MM.1S (cell line): ENCODE results near the gene BST1.
A peak's percentile ranks its signal among the peaks of the same experiment; 100 is the strongest.
"Not testable (repeated sequence)": the region's sequence is repeated elsewhere in the genome, so short reads cannot be mapped to it uniquely, and the experiment has no call there.

Experiments used
- DNase-seq: peaks from one replicate; pipeline ENCODE4 v3.0.0-alpha.2; 2015
- H2AFZ ChIP-seq: fragments of 300-600 bp; sonication (generic); 2 replicates; pipeline ENCODE4 v1.6.0; 2016; ENCODE audit warnings: antibody characterized with exemption, low read length
- H3F3A ChIP-seq: fragments of 300-600 bp; sonication (generic); 2 replicates; pipeline ENCODE4 v1.6.1; 2016; ENCODE audit warnings: mild to moderate bottlenecking, antibody characterized with exemption, low read length, moderate library complexity, mixed read lengths; ENCODE audit not compliant: insufficient read depth
- H3K27ac ChIP-seq: fragments of 300-600 bp; sonication (generic); 2 replicates; pipeline ENCODE4 v1.5.1; 2016; ENCODE audit warnings: mild to moderate bottlenecking, low read length
- H3K27me3 ChIP-seq: fragments of 300-600 bp; sonication (generic); replicated peaks from 2 replicates; pipeline ENCODE4 v1.6.0; 2016; ENCODE audit warnings: low read length; ENCODE audit not compliant: insufficient read depth
- H3K36me3 ChIP-seq: fragments of 300-600 bp; sonication (generic); replicated peaks from 2 replicates; pipeline ENCODE4 v1.6.1; 2016; ENCODE audit warnings: mild to moderate bottlenecking, low read length, mixed read lengths; ENCODE audit not compliant: insufficient read depth
- H3K4me1 ChIP-seq: fragments of 300-600 bp; sonication (generic); 2 replicates; pipeline ENCODE4 v1.6.1; 2016; ENCODE audit warnings: low read length, mixed read lengths
- H3K4me2 ChIP-seq: fragments of 300-600 bp; sonication (generic); 2 replicates; pipeline ENCODE4 v1.6.0; 2016; ENCODE audit warnings: low read depth, low read length
- H3K4me3 ChIP-seq: fragments of 300-600 bp; sonication (generic); 2 replicates; pipeline ENCODE4 v1.5.1; 2016; ENCODE audit warnings: low read length, mixed read lengths
- H3K79me2 ChIP-seq: fragments of 300-600 bp; sonication (generic); 2 replicates; pipeline ENCODE4 v1.6.1; 2016; ENCODE audit warnings: mixed run types, low read length, mixed read lengths
- H3K9ac ChIP-seq: fragments of 300-600 bp; sonication (generic); 2 replicates; pipeline ENCODE4 v1.6.1; 2016; ENCODE audit warnings: low read length, mixed read lengths
- H3K9me2 ChIP-seq: fragments of 300-600 bp; sonication (generic); replicated peaks from 2 replicates; pipeline ENCODE4 v1.6.1; 2016; ENCODE audit warnings: mild to moderate bottlenecking, low read length, mixed read lengths; ENCODE audit not compliant: insufficient read depth
- H3K9me3 ChIP-seq: fragments of 300-600 bp; sonication (generic); replicated peaks from 2 replicates; pipeline ENCODE4 v1.6.1; 2016; ENCODE audit warnings: mild to moderate bottlenecking, low read length, mixed read lengths; ENCODE audit not compliant: insufficient read depth
- H4K20me1 ChIP-seq: fragments of 300-600 bp; sonication (generic); 2 replicates; pipeline ENCODE4 v1.6.1; 2016; ENCODE audit warnings: mild to moderate bottlenecking, low read length, moderate library complexity, mixed read lengths; ENCODE audit not compliant: insufficient read depth
- CTCF ChIP-seq: fragments of 300-600 bp; sonication (generic); IDR thresholded peaks from 2 replicates; pipeline ENCODE4 v1.5.1; 2016; ENCODE audit warnings: antibody characterized with exemption, low read length, mixed read lengths
- EZH2 ChIP-seq: fragments of 300-600 bp; sonication (generic); optimal IDR thresholded peaks from 2 replicates; pipeline ENCODE3; 2017; ENCODE audit warnings: low read depth, mild to moderate bottlenecking, antibody characterized with exemption, low read length, mixed read lengths
- EZH2phosphoT487 ChIP-seq: fragments of 300-600 bp; sonication (generic); IDR thresholded peaks from 2 replicates; pipeline ENCODE4 v1.6.1; 2018; ENCODE audit warnings: antibody characterized with exemption, low read length

Gene BST1

DNA sequence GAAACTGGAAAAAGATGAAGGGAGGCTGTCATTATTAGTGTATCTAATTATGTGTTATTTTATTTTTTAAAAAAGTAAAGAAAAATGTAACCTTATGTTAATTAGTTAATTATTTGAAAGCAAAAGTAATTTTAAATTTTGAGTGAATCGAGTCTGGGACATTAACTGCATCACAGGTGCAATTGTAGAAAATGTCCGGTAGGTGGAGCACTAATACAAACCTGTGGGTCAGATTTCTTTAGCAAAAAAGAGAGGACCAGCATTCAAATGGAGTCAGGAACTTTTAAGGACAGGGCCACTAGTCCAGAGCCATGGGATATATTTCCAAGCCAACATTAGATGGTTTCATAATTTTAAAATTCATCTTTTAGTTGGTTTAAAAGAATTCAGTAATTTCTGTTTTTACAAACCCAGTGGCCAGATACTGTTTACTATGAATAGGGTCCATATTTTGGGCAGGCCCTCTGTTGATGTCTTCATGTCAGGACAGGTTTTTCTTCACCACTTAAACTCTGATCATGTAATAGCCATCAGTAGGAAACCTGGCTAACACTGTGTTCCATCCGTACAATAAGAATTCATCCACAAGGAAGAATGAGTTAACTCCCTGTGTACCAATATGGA lies 27.2 kb downstream of the BST1 start:
- no peaks in the 10 kb centered on the region for H3K4me1 ChIP-seq
- no peak overlapping the region for H3K4me3 ChIP-seq
- H3K27ac ChIP-seq, result no peak overlapping the region
- H3K27me3 ChIP-seq, result no peaks in the 10 kb centered on the region
- no peaks in the 10 kb centered on the region for H3K79me2 ChIP-seq
- H3F3A ChIP-seq, result no peaks in the 10 kb centered on the region
- no peaks in the 10 kb centered on the region for H3K9me3 ChIP-seq
- H2AFZ ChIP-seq, result no peak overlapping the region
- peak; percentile 61 for DNase-seq
- H3K4me2 ChIP-seq, result no peak overlapping the region
- no peaks in the 10 kb centered on the region for H3K9me2 ChIP-seq
- no peak for TF ChIP-seq EZH2phosphoT487
- no peak for TF ChIP-seq EZH2
- peak; percentile 73 for TF ChIP-seq CTCF
- no peak overlapping the region for H3K9ac ChIP-seq
- no peaks in the 10 kb centered on the region for H4K20me1 ChIP-seq
- no peaks in the 10 kb centered on the region for H3K36me3 ChIP-seq

DNA sequence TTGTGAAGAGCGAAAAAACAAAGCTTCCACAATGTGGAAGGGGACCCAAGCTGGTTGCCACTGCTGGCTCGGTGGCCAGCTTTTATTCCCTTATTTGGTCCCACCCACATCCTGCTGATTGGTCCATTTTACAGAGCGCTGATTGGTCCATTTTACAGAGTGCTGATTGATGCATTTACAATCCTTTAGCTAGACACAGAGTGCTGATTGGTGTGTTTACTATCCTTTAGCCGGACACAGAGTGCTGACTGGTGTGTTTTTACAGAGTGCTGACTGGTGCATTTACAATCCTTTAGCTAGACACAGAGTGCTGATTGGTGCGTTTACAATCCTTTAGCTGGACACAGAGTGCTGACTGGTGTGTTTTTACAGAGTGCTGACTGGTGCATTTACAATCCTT lies 30.2 kb downstream of the BST1 start:
- H3K9me2 ChIP-seq, H3K9ac ChIP-seq, H3K79me2 ChIP-seq, H3K36me3 ChIP-seq, H3K4me3 ChIP-seq, H4K20me1 ChIP-seq, H3F3A ChIP-seq, H3K27me3 ChIP-seq, H3K9me3 ChIP-seq, H3K27ac ChIP-seq, H2AFZ ChIP-seq, H3K4me1 ChIP-seq, H3K4me2 ChIP-seq, DNase-seq: not testable (repeated sequence)

- Histone ChIP-seq H3F3A (no peaks in the 10 kb centered on the region), H3K27ac (no peak overlapping the region), H3K9me2 (no peaks in the 10 kb centered on the region), H3K79me2 (no peaks in the 10 kb centered on the region), H4K20me1 (no peaks in the 10 kb centered on the region), H3K36me3 (no peaks in the 10 kb centered on the region), H3K9me3 (no peaks in the 10 kb centered on the region), H3K4me3 (no peak overlapping the region), H3K27me3 (no peaks in the 10 kb centered on the region), H3K9ac (no peak overlapping the region), H3K4me1 (no peaks in the 10 kb centered on the region), H2AFZ (no peak overlapping the region), H3K4me2 (no peak overlapping the region)
- DNase-seq, result no peak
- TF ChIP-seq EZH2 (no peak), EZH2phosphoT487 (no peak), CTCF (no peak)
Observed at GRCh38 chr4:15735536-15735935, 32.7 kb downstream of the BST1 start.

DNA sequence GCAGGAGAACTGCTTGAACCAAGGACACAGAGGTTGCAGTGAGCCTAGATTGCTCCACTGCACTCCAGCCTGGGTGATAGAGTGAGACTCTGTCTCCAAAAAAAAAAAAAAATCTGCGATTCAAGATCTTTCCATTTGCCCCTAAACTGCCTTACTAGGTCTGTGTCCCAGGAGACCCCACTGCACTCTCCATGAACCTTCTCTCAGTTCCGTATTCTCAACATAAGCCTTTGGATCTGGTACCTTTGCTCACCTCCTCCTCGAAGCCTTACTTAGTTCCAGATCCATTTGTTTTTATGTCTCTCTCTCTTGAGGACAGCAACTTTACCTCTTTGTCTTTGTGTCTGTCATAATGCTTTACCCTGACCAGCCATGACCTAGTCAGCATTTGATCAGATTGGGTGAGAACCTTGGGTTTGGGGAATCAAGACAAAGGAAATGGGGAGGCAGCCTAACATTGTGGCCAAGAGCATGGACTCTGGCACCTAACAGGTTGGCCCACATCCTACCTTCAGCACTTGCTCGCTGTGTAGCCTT lies 33.7 kb downstream of the BST1 start:
- Histone ChIP-seq H3K4me1 (no peaks in the 10 kb centered on the region), H3K4me3 (no peak overlapping the region), H3K4me2 (no peak overlapping the region), H3K9me3 (no peaks in the 10 kb centered on the region), H3F3A (no peaks in the 10 kb centered on the region), H4K20me1 (no peaks in the 10 kb centered on the region), H3K27me3 (no peaks in the 10 kb centered on the region), H3K36me3 (no peaks in the 10 kb centered on the region), H3K9me2 (no peaks in the 10 kb centered on the region), H3K79me2 (no peaks in the 10 kb centered on the region), H3K27ac (no peak overlapping the region), H3K9ac (no peak overlapping the region), H2AFZ (no peak overlapping the region)
- TF ChIP-seq EZH2phosphoT487 (no peak), CTCF (no peak), EZH2 (no peak)
- no peak for DNase-seq
